ENCODE measurements around the gene CYP2A7.
"Not testable (repeated sequence)": the region's sequence is repeated elsewhere in the genome, so short reads cannot be mapped to it uniquely, and the experiment has no call there.

CYP2A7 gene

GRCh38 chr19:40896418-40896796, 14.4 kb upstream of the CYP2A7 start:
- no peak overlapping the region for H3K4me3 ChIP-seq (ENCODE audit: low read depth, low read length)
- H3K36me3 ChIP-seq (ENCODE audit: insufficient read depth, low read length): no peaks in the 10 kb centered on the region
- peaks cover 4% of the 10 kb centered on the region; the same call in 1 of the 2 replicates for H3K27me3 ChIP-seq (ENCODE audit: insufficient read depth, low read length)
- H3K27ac ChIP-seq (ENCODE audit: low read depth, low read length): no peak overlapping the region
- H2AFZ ChIP-seq (ENCODE audit: low read length, unreplicated experiment): no peak overlapping the region
- no peaks in the 10 kb centered on the region for H3K79me2 ChIP-seq (ENCODE audit: control insufficient read depth, insufficient read depth, low read length, unreplicated experiment)
- H3K4me1 ChIP-seq (ENCODE audit: control insufficient read depth, insufficient read depth, low read length, unreplicated experiment): no peaks in the 10 kb centered on the region

- Histone ChIP-seq H3K4me1 (ENCODE audit: control insufficient read depth, insufficient read depth, low read length, unreplicated experiment) (no peaks in the 10 kb centered on the region), H3K4me3 (ENCODE audit: low read depth, low read length) (no peak overlapping the region), H3K79me2 (ENCODE audit: control insufficient read depth, insufficient read depth, low read length, unreplicated experiment) (no peaks in the 10 kb centered on the region), H2AFZ (ENCODE audit: low read length, unreplicated experiment) (no peak overlapping the region), H3K27ac (ENCODE audit: low read depth, low read length) (no peak overlapping the region), H3K27me3 (ENCODE audit: insufficient read depth, low read length) (peaks cover 17% of the 10 kb centered on the region; the same call in 1 of the 2 replicates), H3K36me3 (ENCODE audit: insufficient read depth, low read length) (no peaks in the 10 kb centered on the region)
Measured at GRCh38 chr19:40893112-40893511, 11.1 kb upstream of the CYP2A7 start.

- Histone ChIP-seq H3K4me1 (ENCODE audit: control insufficient read depth, insufficient read depth, low read length, unreplicated experiment) (no peaks in the 10 kb centered on the region), H2AFZ (ENCODE audit: low read length, unreplicated experiment) (no peak overlapping the region), H3K27me3 (ENCODE audit: insufficient read depth, low read length) (peaks cover 17% of the 10 kb centered on the region; the same call in 1 of the 2 replicates), H3K36me3 (ENCODE audit: insufficient read depth, low read length) (no peaks in the 10 kb centered on the region), H3K27ac (ENCODE audit: low read depth, low read length) (no peak overlapping the region), H3K4me3 (ENCODE audit: low read depth, low read length) (no peak overlapping the region), H3K79me2 (ENCODE audit: control insufficient read depth, insufficient read depth, low read length, unreplicated experiment) (no peaks in the 10 kb centered on the region)
Measured at GRCh38 chr19:40889366-40889765, 7.3 kb upstream of the CYP2A7 start.

GRCh38 chr19:40888191-40888590, 6.2 kb upstream of the CYP2A7 start:
- no peaks in the 10 kb centered on the region for H3K79me2 ChIP-seq (ENCODE audit: control insufficient read depth, insufficient read depth, low read length, unreplicated experiment)
- no peaks in the 10 kb centered on the region for H3K4me1 ChIP-seq (ENCODE audit: control insufficient read depth, insufficient read depth, low read length, unreplicated experiment)
- peaks cover 17% of the 10 kb centered on the region; the same call in 1 of the 2 replicates for H3K27me3 ChIP-seq (ENCODE audit: insufficient read depth, low read length)
- no peak overlapping the region for H3K27ac ChIP-seq (ENCODE audit: low read depth, low read length)
- no peak overlapping the region for H2AFZ ChIP-seq (ENCODE audit: low read length, unreplicated experiment)
- no peaks in the 10 kb centered on the region for H3K36me3 ChIP-seq (ENCODE audit: insufficient read depth, low read length)
- no peak overlapping the region for H3K4me3 ChIP-seq (ENCODE audit: low read depth, low read length)

GRCh38 chr19:40884187-40884931, 2.3 kb upstream of the CYP2A7 start:
- not testable (repeated sequence) for H2AFZ ChIP-seq (ENCODE audit: low read length, unreplicated experiment); H3K79me2 ChIP-seq (ENCODE audit: control insufficient read depth, insufficient read depth, low read length, unreplicated experiment); H3K27ac ChIP-seq (ENCODE audit: low read depth, low read length); H3K4me3 ChIP-seq (ENCODE audit: low read depth, low read length); H3K4me1 ChIP-seq (ENCODE audit: control insufficient read depth, insufficient read depth, low read length, unreplicated experiment); H3K36me3 ChIP-seq (ENCODE audit: insufficient read depth, low read length); H3K27me3 ChIP-seq (ENCODE audit: insufficient read depth, low read length)

- not testable (repeated sequence) for H3K79me2 ChIP-seq (ENCODE audit: control insufficient read depth, insufficient read depth, low read length, unreplicated experiment); H3K36me3 ChIP-seq (ENCODE audit: insufficient read depth, low read length); H3K4me1 ChIP-seq (ENCODE audit: control insufficient read depth, insufficient read depth, low read length, unreplicated experiment); H2AFZ ChIP-seq (ENCODE audit: low read length, unreplicated experiment); H3K27ac ChIP-seq (ENCODE audit: low read depth, low read length); H3K4me3 ChIP-seq (ENCODE audit: low read depth, low read length)
- peaks cover 16% of the 10 kb centered on the region for H3K27me3 ChIP-seq (ENCODE audit: insufficient read depth, low read length)
Measured at GRCh38 chr19:40879349-40879748, 2.7 kb downstream of the CYP2A7 start.

- H3K27ac ChIP-seq (ENCODE audit: low read depth, low read length); H2AFZ ChIP-seq (ENCODE audit: low read length, unreplicated experiment); H3K4me3 ChIP-seq (ENCODE audit: low read depth, low read length); H3K79me2 ChIP-seq (ENCODE audit: control insufficient read depth, insufficient read depth, low read length, unreplicated experiment); H3K36me3 ChIP-seq (ENCODE audit: insufficient read depth, low read length); H3K4me1 ChIP-seq (ENCODE audit: control insufficient read depth, insufficient read depth, low read length, unreplicated experiment): not testable (repeated sequence)
- peaks cover 17% of the 10 kb centered on the region for H3K27me3 ChIP-seq (ENCODE audit: insufficient read depth, low read length)
Measured at GRCh38 chr19:40875526-40875951, 6.5 kb downstream of the CYP2A7 start.

- H3K79me2 ChIP-seq (ENCODE audit: control insufficient read depth, insufficient read depth, low read length, unreplicated experiment); H3K4me1 ChIP-seq (ENCODE audit: control insufficient read depth, insufficient read depth, low read length, unreplicated experiment); H2AFZ ChIP-seq (ENCODE audit: low read length, unreplicated experiment); H3K4me3 ChIP-seq (ENCODE audit: low read depth, low read length); H3K27ac ChIP-seq (ENCODE audit: low read depth, low read length); H3K36me3 ChIP-seq (ENCODE audit: insufficient read depth, low read length): not testable (repeated sequence)
- H3K27me3 ChIP-seq (ENCODE audit: insufficient read depth, low read length): peaks cover 17% of the 10 kb centered on the region
Measured at GRCh38 chr19:40874874-40875273, 7.2 kb downstream of the CYP2A7 start.

- H3K27me3 ChIP-seq (ENCODE audit: insufficient read depth, low read length): peaks cover 17% of the 10 kb centered on the region
- not testable (repeated sequence) for H3K36me3 ChIP-seq (ENCODE audit: insufficient read depth, low read length); H3K4me1 ChIP-seq (ENCODE audit: control insufficient read depth, insufficient read depth, low read length, unreplicated experiment)
Measured at GRCh38 chr19:40873873-40874272, 8.2 kb downstream of the CYP2A7 start.

GRCh38 chr19:40872209-40872608, 9.8 kb downstream of the CYP2A7 start:
- H3K79me2 ChIP-seq (ENCODE audit: control insufficient read depth, insufficient read depth, low read length, unreplicated experiment): no peaks in the 10 kb centered on the region
- H3K36me3 ChIP-seq (ENCODE audit: insufficient read depth, low read length): no peaks in the 10 kb centered on the region
- peaks cover 20% of the 10 kb centered on the region for H3K27me3 ChIP-seq (ENCODE audit: insufficient read depth, low read length)
- no peak overlapping the region for H3K27ac ChIP-seq (ENCODE audit: low read depth, low read length)
- H3K4me1 ChIP-seq (ENCODE audit: control insufficient read depth, insufficient read depth, low read length, unreplicated experiment): no peaks in the 10 kb centered on the region
- H3K4me3 ChIP-seq (ENCODE audit: low read depth, low read length): no peak overlapping the region
- H2AFZ ChIP-seq (ENCODE audit: low read length, unreplicated experiment): no peak overlapping the region

More at GRCh38 chr19:40873873-40874272, 8.2 kb downstream of the CYP2A7 start:
- not testable (repeated sequence) for H2AFZ ChIP-seq (ENCODE audit: low read length, unreplicated experiment); H3K79me2 ChIP-seq (ENCODE audit: control insufficient read depth, insufficient read depth, low read length, unreplicated experiment); H3K27ac ChIP-seq (ENCODE audit: low read depth, low read length); H3K4me3 ChIP-seq (ENCODE audit: low read depth, low read length)

- Histone ChIP-seq H3K27me3 (ENCODE audit: insufficient read depth, low read length) (peaks cover 3% of the 10 kb centered on the region; the same call in 1 of the 2 replicates), H2AFZ (ENCODE audit: low read length, unreplicated experiment) (no peak overlapping the region), H3K4me3 (ENCODE audit: low read depth, low read length) (no peak overlapping the region), H3K27ac (ENCODE audit: low read depth, low read length) (no peak overlapping the region), H3K36me3 (ENCODE audit: insufficient read depth, low read length) (no peaks in the 10 kb centered on the region), H3K79me2 (ENCODE audit: control insufficient read depth, insufficient read depth, low read length, unreplicated experiment) (no peaks in the 10 kb centered on the region), H3K4me1 (ENCODE audit: control insufficient read depth, insufficient read depth, low read length, unreplicated experiment) (no peaks in the 10 kb centered on the region)
Measured at GRCh38 chr19:40867701-40868100, 14.3 kb downstream of the CYP2A7 start.

All from ACC112 (cell line).